OCI-LY7 (cell line): ENCODE results near the gene ENAH.

Source experiments
- EZH2phosphoT487 ChIP-seq: fragments of 200-600 bp; sonication (generic); IDR thresholded peaks from 2 replicates; pipeline ENCODE4 v1.6.1; 2018; ENCODE audit warnings: low read depth, borderline replicate concordance, mild to moderate bottlenecking, mixed run types, antibody characterized with exemption, low read length, moderate library complexity, mixed read lengths
- TF ChIP-seq, protein P1 (sequence below): fragments of 200-600 bp; sonication (generic); conservative IDR thresholded peaks from 2 replicates; pipeline ENCODE4 v1.5.1; 2014; ENCODE audit warnings: mild to moderate bottlenecking, antibody characterized with exemption, low read length, moderate library complexity, mixed read lengths

DNA sequence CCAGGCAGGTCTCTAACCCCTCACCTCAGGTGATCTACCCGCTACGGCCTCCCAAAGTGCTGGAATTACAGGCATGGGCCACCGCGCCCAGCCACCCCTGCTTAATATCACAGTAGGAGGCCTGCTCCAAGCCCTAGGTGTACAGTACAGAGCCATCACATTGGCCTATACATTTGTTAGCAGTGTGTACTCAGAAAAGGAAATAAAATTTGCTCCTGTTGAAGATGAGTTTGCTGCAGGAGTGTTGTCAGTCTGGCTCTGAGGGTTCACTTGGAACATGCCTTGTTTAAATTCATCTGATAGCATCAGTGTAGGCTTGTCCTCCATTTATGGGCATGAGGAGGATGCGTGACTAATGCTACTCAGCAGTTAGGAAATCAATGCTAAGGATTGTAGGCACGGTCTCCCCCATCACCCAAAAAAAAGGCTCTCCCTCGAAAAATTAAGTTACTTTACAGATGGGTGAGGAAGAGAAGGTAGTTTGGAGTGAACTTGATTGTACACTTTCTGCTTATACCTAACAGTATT is 4.6 kb upstream of the ENAH start:
- TF ChIP-seq, protein P1, sequence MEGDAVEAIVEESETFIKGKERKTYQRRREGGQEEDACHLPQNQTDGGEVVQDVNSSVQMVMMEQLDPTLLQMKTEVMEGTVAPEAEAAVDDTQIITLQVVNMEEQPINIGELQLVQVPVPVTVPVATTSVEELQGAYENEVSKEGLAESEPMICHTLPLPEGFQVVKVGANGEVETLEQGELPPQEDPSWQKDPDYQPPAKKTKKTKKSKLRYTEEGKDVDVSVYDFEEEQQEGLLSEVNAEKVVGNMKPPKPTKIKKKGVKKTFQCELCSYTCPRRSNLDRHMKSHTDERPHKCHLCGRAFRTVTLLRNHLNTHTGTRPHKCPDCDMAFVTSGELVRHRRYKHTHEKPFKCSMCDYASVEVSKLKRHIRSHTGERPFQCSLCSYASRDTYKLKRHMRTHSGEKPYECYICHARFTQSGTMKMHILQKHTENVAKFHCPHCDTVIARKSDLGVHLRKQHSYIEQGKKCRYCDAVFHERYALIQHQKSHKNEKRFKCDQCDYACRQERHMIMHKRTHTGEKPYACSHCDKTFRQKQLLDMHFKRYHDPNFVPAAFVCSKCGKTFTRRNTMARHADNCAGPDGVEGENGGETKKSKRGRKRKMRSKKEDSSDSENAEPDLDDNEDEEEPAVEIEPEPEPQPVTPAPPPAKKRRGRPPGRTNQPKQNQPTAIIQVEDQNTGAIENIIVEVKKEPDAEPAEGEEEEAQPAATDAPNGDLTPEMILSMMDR, result no peak
- no peak for TF ChIP-seq EZH2phosphoT487
